ENCODE data around the gene ULK1. TPM values are rescaled to one million over a fixed set of nuclear protein-coding genes. Genes with fewer than 3 reads are reported as not detected.

ULK1 gene
- total RNA-seq, 4 donors from 2014 or later, result 17.5 to 140 (median 28.0) TPM

- no peak for DNase-seq
- no peak overlapping the region for H3K4me3 ChIP-seq
- WGBS, 2 donors (ENCODE audit: low coverage in 1 of 2), result 66 to 69% methylated on average over 2 of the region's 2 CpGs
- H3K27me3 ChIP-seq, result no peaks in the 10 kb centered on the region
- intact Hi-C loops (cut with DNase I; ENCODE audit: low total_unique reads) (no loop called here), in situ Hi-C loops (cut with MboI; ENCODE audit: low pct_ligation_motif_present in 1 of 4, low pct_unique_long_range_greater_than_20kb in 1 of 4, low sequenced_read_pairs in 3 of 4) (no loop called here)
- peaks cover 0 to 4% (median 0%) of the 10 kb centered on the region in 4 donors for H3K36me3 ChIP-seq
- H3K9me3 ChIP-seq, result no peaks in the 10 kb centered on the region
- H3K27ac ChIP-seq, result no peak overlapping the region
- no peak for TF ChIP-seq EP300 (IDR thresholded peaks at IDR 0.05; ENCODE audit: low read depth)
- no peak for TF ChIP-seq CTCF (IDR thresholded peaks at IDR 0.05)
- no peak for TF ChIP-seq POLR2A (IDR thresholded peaks at IDR 0.05)
- no peak for TF ChIP-seq POLR2AphosphoS5 (IDR thresholded peaks at IDR 0.05)
- peaks cover 0 to 9% (median 0%) of the 10 kb centered on the region in 4 donors for H3K4me1 ChIP-seq
Measured at GRCh38 chr12:131965073-131965472, 70.7 kb downstream of the ULK1 start.

GRCh38 chr12:131971226-131971625 lies 76.8 kb downstream of the ULK1 start:
- Histone ChIP-seq H3K9me3 (no peaks in the 10 kb centered on the region), H3K27me3 (no peaks in the 10 kb centered on the region), H3K27ac (no peak overlapping the region), H3K36me3 (no peaks in the 10 kb centered on the region), H3K4me3 (no peak overlapping the region), H3K4me1 (peaks cover 0 to 4% (median 0%) of the 10 kb centered on the region in 4 donors)
- intact Hi-C loops (cut with DNase I; ENCODE audit: low total_unique reads) (no loop called here), in situ Hi-C loops (cut with MboI; ENCODE audit: low pct_ligation_motif_present in 1 of 4, low pct_unique_long_range_greater_than_20kb in 1 of 4, low sequenced_read_pairs in 3 of 4) (no loop called here)
- no peak for DNase-seq
- 0 to 57% methylated on average over 1 of the region's 1 CpG for WGBS, 2 donors (ENCODE audit: low coverage in 1 of 2)
- TF ChIP-seq CTCF (IDR thresholded peaks at IDR 0.05) (no peak), POLR2A (IDR thresholded peaks at IDR 0.05) (no peak), POLR2AphosphoS5 (IDR thresholded peaks at IDR 0.05) (no peak), EP300 (IDR thresholded peaks at IDR 0.05; ENCODE audit: low read depth) (no peak)

Small RNA genes within 50 kb of the gene (small RNA-seq; reads per million reads assigned to genes)
- gene AC131009.3, result 0 reads per million in 4 donors

Other genes starting within 250 kb of the ULK1 start
- 10 to 100 TPM; 45.9 to 66.2 (median 55.4) TPM for gene SFSWAP, start 183.5 kb upstream of the ULK1 start, total RNA-seq
- gene MMP17, start 66.2 kb upstream of the ULK1 start, total RNA-seq, result 10 to 100 TPM in 2 of 4 donors, 1 to 10 TPM in 2; 2.6 to 23.6 (median 12.4) TPM
- 10 to 100 TPM; 11.9 to 48.8 (median 23.1) TPM for gene PUS1, start 34.7 kb downstream of the ULK1 start, total RNA-seq
- 10 to 100 TPM; 25.4 to 67.3 (median 37.5) TPM for gene EP400, start 55.3 kb downstream of the ULK1 start, total RNA-seq
- gene DDX51, start 249.7 kb downstream of the ULK1 start, total RNA-seq, result 10 to 100 TPM in 3 of 4 donors, 1 to 10 TPM in 1; 5.3 to 52.7 (median 21.2) TPM
- 10 to 100 TPM in 2 of 4 donors, 1 to 10 TPM in 2; 5.2 to 12.6 (median 9.9) TPM for gene NOC4L, start 249.8 kb downstream of the ULK1 start, total RNA-seq